ENCODE results near the gene GOLGA1. TPM values are rescaled to one million over a fixed set of nuclear protein-coding genes. Genes with fewer than 3 reads are reported as not detected.

Gene GOLGA1
- total and polyA plus RNA-seq, 9 of the 15 experiments (the other 6 are each of a cell fraction or from before 2014, with no cell fraction given) = 2.9 to 15.9 (median 8.5) TPM

GRCh38 chr9:124859803-124860581 lies 80.9 kb downstream of the GOLGA1 start (continued):
- TF ChIP-seq E2F4 (CRISPR knock-in tag; IDR thresholded peaks at IDR 0.05; ENCODE audit: low read depth) = no peak
- no peak for TF ChIP-seq BCOR (IDR thresholded peaks at IDR 0.05)
- TF ChIP-seq ZNF644 (tag; IDR thresholded peaks at IDR 0.05; ENCODE audit: low read depth) = no peak
- TF ChIP-seq MCM2 (IDR thresholded peaks at IDR 0.05; ENCODE audit: low read depth) = no peak
- TF ChIP-seq, protein P1, sequence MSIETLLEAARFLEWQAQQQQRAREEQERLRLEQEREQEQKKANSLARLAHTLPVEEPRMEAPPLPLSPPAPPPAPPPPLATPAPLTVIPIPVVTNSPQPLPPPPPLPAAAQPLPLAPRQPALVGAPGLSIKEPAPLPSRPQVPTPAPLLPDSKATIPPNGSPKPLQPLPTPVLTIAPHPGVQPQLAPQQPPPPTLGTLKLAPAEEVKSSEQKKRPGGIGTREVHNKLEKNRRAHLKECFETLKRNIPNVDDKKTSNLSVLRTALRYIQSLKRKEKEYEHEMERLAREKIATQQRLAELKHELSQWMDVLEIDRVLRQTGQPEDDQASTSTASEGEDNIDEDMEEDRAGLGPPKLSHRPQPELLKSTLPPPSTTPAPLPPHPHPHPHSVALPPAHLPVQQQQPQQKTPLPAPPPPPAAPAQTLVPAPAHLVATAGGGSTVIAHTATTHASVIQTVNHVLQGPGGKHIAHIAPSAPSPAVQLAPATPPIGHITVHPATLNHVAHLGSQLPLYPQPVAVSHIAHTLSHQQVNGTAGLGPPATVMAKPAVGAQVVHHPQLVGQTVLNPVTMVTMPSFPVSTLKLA (conservative IDR thresholded peaks at IDR 0.05) = no peak
- TF ChIP-seq, protein P2, sequence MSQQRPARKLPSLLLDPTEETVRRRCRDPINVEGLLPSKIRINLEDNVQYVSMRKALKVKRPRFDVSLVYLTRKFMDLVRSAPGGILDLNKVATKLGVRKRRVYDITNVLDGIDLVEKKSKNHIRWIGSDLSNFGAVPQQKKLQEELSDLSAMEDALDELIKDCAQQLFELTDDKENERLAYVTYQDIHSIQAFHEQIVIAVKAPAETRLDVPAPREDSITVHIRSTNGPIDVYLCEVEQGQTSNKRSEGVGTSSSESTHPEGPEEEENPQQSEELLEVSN (IDR thresholded peaks at IDR 0.05; ENCODE audit: borderline replicate concordance in 1 of 2, extremely low read depth in 1 of 2, insufficient read depth in 1 of 2, insufficient read length in 1 of 2, low read depth in 1 of 2, low read length in 1 of 2, poor library complexity in 1 of 2, severe bottlenecking in 1 of 2) = no peak
- no peak for TF ChIP-seq EP400 (IDR thresholded peaks at IDR 0.05)
- TF ChIP-seq, protein P3, sequence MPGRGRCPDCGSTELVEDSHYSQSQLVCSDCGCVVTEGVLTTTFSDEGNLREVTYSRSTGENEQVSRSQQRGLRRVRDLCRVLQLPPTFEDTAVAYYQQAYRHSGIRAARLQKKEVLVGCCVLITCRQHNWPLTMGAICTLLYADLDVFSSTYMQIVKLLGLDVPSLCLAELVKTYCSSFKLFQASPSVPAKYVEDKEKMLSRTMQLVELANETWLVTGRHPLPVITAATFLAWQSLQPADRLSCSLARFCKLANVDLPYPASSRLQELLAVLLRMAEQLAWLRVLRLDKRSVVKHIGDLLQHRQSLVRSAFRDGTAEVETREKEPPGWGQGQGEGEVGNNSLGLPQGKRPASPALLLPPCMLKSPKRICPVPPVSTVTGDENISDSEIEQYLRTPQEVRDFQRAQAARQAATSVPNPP (IDR thresholded peaks at IDR 0.05; ENCODE audit: borderline replicate concordance, insufficient read depth, insufficient read length) = no peak
- no peak for TF ChIP-seq ZNF586 (CRISPR knock-in tag; conservative IDR thresholded peaks at IDR 0.05)
- no peak for TF ChIP-seq LARP7 (IDR thresholded peaks at IDR 0.05)
- TF ChIP-seq SUPT5H (IDR thresholded peaks at IDR 0.05) = 0 out of 2 replicates have a peak, but pooled peaks have one; percentile 40
- TF ChIP-seq MYNN (IDR thresholded peaks at IDR 0.05) = no peak
- TF ChIP-seq MYNN (CRISPR knock-in tag; IDR thresholded peaks at IDR 0.05) = 0 out of 2 replicates have a peak, but pooled peaks have one; percentile 17
- no peak for TF ChIP-seq SNRNP70 (optimal IDR thresholded peaks at IDR 0.05; ENCODE audit: low read depth, low read length)
- no peak for TF ChIP-seq EZH2 (IDR thresholded peaks at IDR 0.05; ENCODE audit: borderline replicate concordance, low read depth, low read length)
- TF ChIP-seq RERE (CRISPR knock-in tag; IDR thresholded peaks at IDR 0.05; ENCODE audit: borderline replicate concordance) = no peak
